Parathyroid adenoma (tissue), 2 donors: ENCODE results near the gene KDR.
A peak's percentile ranks its signal among the peaks of the same experiment; 100 is the strongest.

Experiments used
- H2AFZ ChIP-seq: fragments of 300-600 bp; sonication (generic); one replicate; pipeline ENCODE4 v1.7.0; 2017; ENCODE audit warnings: antibody characterized with exemption, mild to moderate bottlenecking
- H3K27ac ChIP-seq: fragments of 300-600 bp; sonication (generic); one replicate; pipeline ENCODE4 v1.7.0; 2017
- H3K27me3 ChIP-seq: fragments of 300-600 bp; sonication (generic); one replicate; pipeline ENCODE4 v1.7.0; 2017; ENCODE audit warnings: low read length; ENCODE audit not compliant: control insufficient read depth, insufficient read depth
- H3K36me3 ChIP-seq: fragments of 300-600 bp; sonication (generic); one replicate; pipeline ENCODE4 v1.7.0; 2017; ENCODE audit warnings: low read length; ENCODE audit not compliant: control insufficient read depth, insufficient read depth
- H3K4me1 ChIP-seq: fragments of 300-600 bp; sonication (generic); one replicate; pipeline ENCODE4 v1.7.0; 2017; ENCODE audit warnings: control low read depth
- H3K4me2 ChIP-seq: fragments of 300-600 bp; sonication (generic); one replicate; pipeline ENCODE4 v1.7.0; 2017; ENCODE audit warnings: low read length
- H3K4me3 ChIP-seq: fragments of 300-600 bp; sonication (generic); one replicate; pipeline ENCODE4 v1.7.0; 2017; ENCODE audit warnings: low read depth, low read length
- H3K79me2 ChIP-seq: fragments of 300-600 bp; sonication (generic); one replicate; pipeline ENCODE4 v1.7.0; 2017; ENCODE audit warnings: control low read depth
- H3K9ac ChIP-seq: fragments of 300-600 bp; sonication (generic); one replicate; pipeline ENCODE4 v1.7.0; 2017; ENCODE audit warnings: mild to moderate bottlenecking
- H3K9me3 ChIP-seq: fragments of 300-600 bp; sonication (generic); one replicate; pipeline ENCODE4 v1.7.0; 2017; ENCODE audit warnings: low read length; ENCODE audit not compliant: control insufficient read depth
- CTCF ChIP-seq: fragments of 300-600 bp; sonication (generic); IDR thresholded peaks from one replicate; pipeline ENCODE4 v1.7.0; 2017; ENCODE audit warnings: antibody characterized with exemption, mild to moderate bottlenecking
- donor health status: primary hyperparathyroidism.

KDR gene

GRCh38 chr4:55125087-55125721 is at the start of gene KDR:
Gene KDR (minus strand): TSS chr4:55125595. CDS start chr4:55125293, 302 bp downstream.
- Histone ChIP-seq H3K27me3 (no peaks in the 10 kb centered on the region), H3K4me3 (peak within 1 kb of the TSS; percentile 47), H3K9ac (no peak within 1 kb of the TSS), H3K27ac (no peak within 1 kb of the TSS), H3K79me2 (no peaks in the 10 kb centered on the region), H3K9me3 (no peaks in the 10 kb centered on the region), H3K4me2 (peak within 1 kb of the TSS; percentile 55), H2AFZ (no peak within 1 kb of the TSS), H3K36me3 (no peaks in the 10 kb centered on the region), H3K4me1 (no peaks in the 10 kb centered on the region)
- no peak for TF ChIP-seq CTCF

- Histone ChIP-seq H3K79me2 (no peaks in the 10 kb centered on the region), H3K27ac (peak overlapping the region; percentile 29), H3K9me3 (no peaks in the 10 kb centered on the region), H3K4me1 (no peaks in the 10 kb centered on the region), H3K4me3 (no peak overlapping the region), H3K9ac (no peak overlapping the region), H3K4me2 (no peak overlapping the region), H3K27me3 (no peaks in the 10 kb centered on the region), H2AFZ (no peak overlapping the region), H3K36me3 (no peaks in the 10 kb centered on the region)
- no peak for TF ChIP-seq CTCF
Measured at GRCh38 chr4:55173580-55173979, 48.2 kb upstream of the KDR start.

- Histone ChIP-seq H3K9me3 (no peaks in the 10 kb centered on the region), H3K4me1 (no peaks in the 10 kb centered on the region), H3K36me3 (no peaks in the 10 kb centered on the region), H2AFZ (no peak overlapping the region), H3K79me2 (no peaks in the 10 kb centered on the region), H3K27ac (peak overlapping the region; percentile 53), H3K9ac (no peak overlapping the region), H3K27me3 (no peaks in the 10 kb centered on the region), H3K4me3 (no peak overlapping the region), H3K4me2 (no peak overlapping the region)
- no peak for TF ChIP-seq CTCF
Measured at GRCh38 chr4:55172694-55173287, 47.4 kb upstream of the KDR start.

DNA sequence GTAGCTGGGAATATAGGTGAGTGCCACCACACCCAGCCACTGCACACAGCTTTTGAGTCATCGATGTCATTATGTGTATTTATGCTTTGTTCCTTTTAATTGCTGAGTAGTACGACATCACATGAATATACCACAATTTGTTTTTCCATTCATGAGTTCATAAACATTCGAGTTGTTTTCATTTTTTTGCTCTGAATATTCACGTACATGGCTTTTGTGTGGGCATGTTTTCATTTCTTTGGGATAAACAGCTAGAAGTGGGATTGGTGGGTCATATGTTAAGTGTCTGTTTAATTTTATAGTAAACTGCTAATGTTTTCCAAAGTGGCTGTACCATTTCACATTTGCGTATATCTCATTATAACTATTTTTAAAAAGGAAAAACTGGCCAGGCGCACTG is 45.1 kb upstream of the KDR start:
- no peaks in the 10 kb centered on the region for H3K4me1 ChIP-seq
- no peak overlapping the region for H3K9ac ChIP-seq
- no peak overlapping the region for H3K27ac ChIP-seq
- no peaks in the 10 kb centered on the region for H3K79me2 ChIP-seq
- no peaks in the 10 kb centered on the region for H3K27me3 ChIP-seq
- no peak overlapping the region for H3K4me2 ChIP-seq
- H3K4me3 ChIP-seq, result no peak overlapping the region
- no peak for TF ChIP-seq CTCF
- no peaks in the 10 kb centered on the region for H3K36me3 ChIP-seq
- H3K9me3 ChIP-seq, result no peaks in the 10 kb centered on the region
- no peak overlapping the region for H2AFZ ChIP-seq
